Embryonic facial prominence (tissue), 1 donor: ENCODE measurements around the gene KCNH5.

ENCODE experiments used
- DNase-seq: peaks from one replicate; pipeline ENCODE4 v3.0.0-alpha.2; 2016; ENCODE audit errors: extremely low spot score

KCNH5 gene

DNA sequence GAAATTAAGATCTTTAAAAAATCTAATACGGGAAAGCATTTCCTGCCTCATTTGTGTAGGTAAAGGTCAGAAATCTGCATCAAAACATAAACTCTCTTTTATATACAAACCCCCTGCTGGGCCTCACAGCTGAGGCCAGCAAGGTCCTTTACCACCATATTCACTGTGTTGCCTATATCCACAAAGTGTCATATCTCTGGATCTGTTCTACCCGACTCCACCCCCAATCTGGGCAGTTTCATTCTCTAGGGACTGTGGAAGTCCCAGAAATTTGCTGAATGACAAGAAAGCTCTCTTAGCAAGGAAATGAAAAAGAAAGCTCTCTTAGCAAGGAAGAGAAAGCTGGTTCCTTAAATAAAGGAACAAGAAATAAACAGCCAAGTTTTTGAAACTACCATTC, 301.7 kb downstream of the KCNH5 start:
- no peak for DNase-seq

- no peak for DNase-seq
Observed at GRCh38 chr14:62743118-62743517, 302.1 kb downstream of the KCNH5 start.

DNA sequence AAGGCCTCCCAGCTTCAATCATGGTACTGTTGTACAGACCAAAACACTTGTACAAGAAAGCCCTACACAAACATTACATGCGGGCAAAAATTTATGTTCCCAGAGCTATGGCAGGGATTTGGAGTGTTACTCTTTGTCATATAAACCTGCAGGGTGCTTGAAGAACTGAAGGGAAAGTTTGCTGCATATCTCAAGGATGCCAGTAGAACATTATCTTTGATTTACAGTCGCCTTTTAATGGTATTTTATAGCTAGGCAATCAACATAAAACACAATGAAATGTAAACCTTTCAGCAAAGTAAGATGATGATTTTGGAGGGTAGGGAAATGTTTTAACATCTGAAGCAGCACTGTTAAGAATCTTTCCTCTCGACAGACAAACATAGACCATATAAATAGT, 305.6 kb downstream of the KCNH5 start:
- DNase-seq = no peak

DNA sequence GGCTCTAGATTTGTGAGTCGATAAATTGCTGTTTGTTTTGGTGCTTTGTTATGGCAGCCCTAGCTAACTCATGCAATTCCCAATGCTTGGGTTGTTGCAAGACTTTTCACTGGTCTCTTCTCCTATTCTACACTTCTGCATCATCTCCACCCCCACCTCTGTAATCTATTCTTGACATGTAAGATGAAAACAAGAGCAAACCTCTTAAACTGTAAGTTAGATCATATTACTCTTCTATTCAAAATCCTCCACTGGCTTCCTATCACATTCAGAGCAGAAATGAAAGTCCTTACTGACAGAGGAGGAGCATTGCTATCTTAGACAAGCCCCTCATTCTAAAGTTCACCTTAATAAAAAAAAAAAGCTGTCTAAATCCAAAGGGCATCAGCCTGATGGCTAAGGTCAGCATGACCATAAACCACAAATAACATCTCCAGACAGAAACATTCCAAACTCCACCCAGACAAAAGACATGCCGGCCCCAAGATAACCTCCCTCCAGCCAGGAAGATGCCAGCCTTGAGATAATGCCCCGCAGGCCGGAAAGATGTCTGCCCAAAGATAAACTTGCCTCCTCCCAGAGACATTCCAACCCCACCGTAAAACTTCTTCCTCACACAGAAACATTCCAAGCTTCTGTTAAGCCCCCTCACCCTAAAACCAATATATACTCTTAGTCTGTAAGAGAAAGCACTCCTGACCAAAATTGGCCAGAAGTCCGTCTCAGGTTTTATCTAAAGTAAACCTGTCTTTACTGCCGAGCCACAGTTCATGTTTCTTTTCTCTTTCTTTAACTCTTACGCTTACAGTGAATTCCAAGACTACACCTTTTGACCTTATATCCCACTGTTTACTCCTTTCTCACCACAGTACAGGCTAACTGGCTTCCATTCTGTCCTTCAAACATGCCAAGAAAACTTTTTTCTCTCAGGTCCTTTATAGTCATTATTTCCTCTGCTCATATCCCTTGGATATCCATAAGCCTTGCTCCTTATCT, 308.9 kb downstream of the KCNH5 start:
- DNase-seq = no peak

- no peak for DNase-seq
Observed at GRCh38 chr14:62734831-62735230, 310.4 kb downstream of the KCNH5 start.

DNA sequence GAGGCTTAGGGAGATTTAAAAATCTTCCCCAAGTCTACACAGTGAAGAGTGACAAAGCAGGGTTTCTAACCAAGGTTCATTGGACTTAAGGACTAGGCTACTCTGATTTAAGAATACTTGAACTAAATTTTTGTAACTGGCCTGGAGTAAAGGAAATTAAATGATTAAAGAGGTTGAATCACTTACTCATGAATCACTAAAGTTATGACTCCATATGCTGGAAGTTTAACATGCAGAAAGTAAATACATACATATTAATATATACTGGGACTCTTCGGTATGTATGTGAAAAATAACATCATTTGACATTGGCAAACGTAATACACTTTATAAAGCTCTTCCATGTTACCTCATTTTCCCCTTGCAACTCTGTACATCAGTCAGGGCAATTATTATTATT, 322.9 kb downstream of the KCNH5 start:
- no peak for DNase-seq

DNA sequence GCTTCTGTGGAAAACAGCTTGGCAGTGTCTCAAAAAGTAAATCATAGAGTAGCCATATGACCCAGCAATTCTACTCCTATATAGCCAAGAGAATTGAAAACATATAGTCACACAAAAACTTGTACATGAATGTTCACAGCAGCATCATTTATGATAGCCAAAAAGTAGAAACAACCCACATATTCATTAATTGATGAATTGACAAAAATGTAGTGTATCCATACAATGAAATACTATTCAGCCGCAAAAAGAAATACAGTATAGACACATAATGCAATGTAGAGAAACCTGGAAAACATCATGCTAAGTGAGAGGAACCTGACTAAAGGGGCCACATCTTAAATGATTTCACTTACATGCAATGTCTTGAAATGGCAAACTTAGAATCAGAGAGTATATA, 326.6 kb downstream of the KCNH5 start:
- no peak for DNase-seq

DNA sequence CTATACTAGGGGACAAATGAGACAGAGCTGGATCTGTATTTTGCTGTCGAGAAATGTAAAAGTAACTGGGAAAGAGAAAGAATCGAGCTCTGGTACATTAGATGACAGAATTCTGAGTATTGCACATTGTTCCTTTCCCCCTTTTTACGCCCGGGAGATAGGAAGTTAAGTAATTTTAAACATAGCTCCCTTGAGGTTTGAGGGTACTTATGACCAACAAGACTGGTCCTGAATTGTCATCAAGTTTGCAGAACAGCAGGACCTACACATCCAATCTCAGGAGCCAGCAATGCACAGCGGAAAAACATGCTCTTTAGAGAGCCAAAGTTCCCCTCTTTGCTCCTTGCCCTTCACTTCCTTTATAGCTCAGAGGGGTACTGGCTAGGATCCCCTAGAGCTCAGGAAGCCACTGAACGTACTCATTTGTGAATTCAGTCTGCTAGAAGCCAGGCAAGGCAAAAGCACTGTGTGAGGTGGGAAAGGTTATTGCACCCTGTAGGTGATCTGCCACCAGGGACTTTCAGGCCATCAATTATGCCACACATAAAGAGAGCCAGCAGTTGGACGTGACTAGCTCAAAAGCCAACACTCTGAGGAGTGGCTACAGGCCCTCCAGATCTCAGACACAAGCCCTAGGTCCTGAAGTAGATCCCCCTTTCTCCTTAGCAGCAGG, 333.8 kb downstream of the KCNH5 start:
- DNase-seq = no peak

- no peak for DNase-seq
Observed at GRCh38 chr14:62710811-62711210, 334.4 kb downstream of the KCNH5 start.

DNA sequence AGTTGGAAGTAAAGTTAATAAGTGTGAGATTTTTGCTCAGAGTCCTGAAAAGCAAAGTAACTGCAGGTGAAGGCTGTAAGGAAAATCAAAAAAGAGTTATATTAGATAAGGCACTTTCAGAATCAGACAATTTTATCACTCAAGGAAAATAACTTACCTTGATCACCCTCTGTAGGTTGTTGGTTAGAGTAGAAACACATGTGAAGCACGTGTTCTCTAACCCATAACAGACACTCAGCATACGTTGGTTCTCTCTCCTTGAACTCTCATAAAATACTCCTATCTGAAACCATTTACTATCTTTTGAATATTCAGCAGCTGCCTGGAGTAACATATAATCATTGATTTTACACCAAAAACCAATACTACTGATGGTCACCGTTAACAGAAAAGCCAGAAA, 335.5 kb downstream of the KCNH5 start:
- DNase-seq = no peak

DNA sequence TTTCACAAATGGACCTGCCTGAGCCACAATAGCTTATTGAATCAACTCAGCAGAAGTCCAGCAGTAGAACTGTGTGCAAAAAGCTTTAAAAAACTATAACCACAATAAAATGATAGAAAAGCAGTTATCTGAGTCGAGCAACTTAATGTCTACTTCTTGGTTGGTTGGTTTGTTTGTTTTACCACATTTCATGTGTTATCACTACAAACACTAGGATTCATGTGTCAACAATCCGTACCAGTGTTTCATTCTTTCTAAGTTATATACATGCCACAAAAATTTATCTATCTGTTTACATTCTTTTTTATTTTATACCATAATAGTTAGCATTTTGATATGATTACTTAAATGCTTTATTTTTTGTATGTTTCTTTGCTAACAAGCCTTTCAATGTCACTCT, 339.0 kb downstream of the KCNH5 start:
- DNase-seq = no peak

DNA sequence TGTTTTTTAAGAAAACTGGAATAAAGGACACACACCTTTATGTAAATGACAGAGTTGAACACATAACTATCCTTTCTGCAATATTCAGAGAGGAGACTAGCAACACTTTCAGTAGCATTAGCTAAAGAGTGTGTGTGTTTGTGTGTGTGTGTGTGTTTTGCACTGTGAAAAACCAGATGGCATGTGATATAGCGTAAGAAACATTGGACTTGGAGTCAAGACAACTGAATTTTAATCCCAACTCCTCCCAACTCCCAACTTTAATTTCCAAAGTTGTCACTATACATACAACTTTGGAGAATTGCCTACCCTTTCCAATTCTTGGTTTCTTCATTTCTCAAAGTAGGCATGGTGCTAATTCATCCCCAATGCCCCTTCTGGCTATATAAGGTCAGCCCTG, 347.8 kb downstream of the KCNH5 start:
- no peak for DNase-seq

GRCh38 chr14:62696929-62697328, 348.3 kb downstream of the KCNH5 start:
- DNase-seq = no peak

DNA sequence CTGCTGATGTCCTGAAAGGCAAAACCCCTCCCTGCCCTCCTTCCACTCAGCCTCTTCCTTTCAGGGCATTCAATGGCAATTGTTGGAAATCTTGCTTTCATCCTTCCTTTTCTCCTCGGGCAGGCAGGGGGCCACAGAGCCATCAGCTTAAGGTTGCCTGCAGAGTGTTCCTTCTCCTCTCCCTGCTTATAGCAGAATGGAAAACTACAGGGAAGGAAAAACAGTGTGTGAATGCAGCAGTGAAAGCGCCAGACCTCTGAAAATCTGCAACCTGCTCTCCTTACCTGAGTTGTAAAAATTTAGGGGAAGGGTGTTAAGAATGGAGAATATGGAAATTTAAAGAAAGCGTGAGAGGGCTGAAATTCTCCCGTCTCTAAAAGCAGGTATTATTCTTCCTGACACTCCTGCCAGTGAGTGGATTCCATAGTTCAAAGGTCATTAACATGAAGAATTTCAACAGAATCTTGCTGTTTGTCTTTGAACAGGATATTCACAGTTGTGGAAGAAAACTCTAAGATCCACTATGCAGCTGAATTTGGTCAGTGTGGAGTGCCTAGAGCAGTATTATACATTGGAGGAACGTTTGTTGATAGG, 348.8 kb downstream of the KCNH5 start:
- no peak for DNase-seq

DNA sequence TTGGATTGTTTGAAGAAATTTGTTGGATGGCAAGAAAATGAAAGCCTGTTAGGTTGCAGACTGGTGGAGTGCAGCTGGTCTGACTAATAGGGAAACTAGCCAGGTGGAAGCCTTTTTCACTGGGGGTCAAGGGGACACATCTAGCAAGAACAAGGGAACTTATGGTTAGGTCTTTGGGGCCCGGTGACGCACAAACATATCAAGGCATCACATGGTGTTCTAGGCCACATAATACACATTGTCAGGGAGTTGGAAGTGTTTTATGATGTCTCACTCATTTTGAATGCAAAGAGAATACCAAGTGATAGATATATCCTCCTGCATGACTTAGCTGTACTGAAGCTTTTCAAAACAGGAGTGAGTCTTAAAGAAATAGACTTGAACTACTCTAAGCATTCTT, 351.2 kb downstream of the KCNH5 start:
- no peak for DNase-seq

DNA sequence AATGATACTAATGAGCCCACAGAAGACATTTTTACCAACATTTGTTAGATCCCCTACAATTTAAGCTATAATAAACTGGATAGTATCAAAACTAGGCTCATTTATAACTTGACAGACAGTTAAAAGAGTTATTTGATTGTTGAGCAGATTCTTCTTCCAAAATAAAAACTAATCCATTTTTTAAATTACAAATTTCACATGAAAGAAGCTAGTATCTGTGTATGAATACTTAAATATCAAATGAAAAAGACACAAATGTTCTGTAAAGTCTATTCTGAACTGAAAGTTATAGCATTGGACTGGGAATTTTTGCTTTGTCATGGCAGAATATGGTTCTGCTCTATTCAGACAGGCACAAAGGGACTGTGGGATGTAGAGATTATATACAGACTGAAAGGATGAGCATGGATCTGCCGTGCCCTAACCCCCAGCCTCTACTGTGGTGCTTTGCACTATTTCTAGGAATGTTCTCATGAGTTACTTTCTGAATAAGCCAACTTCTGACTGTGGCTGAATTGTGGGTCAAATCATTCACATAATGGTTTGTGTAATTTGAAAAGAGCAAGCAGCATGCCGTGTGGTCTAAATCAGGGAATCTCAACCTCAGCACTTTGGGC, 352.7 kb downstream of the KCNH5 start:
- no peak for DNase-seq

GRCh38 chr14:62691647-62692489, 353.4 kb downstream of the KCNH5 start:
- DNase-seq = peak; percentile 37

DNA sequence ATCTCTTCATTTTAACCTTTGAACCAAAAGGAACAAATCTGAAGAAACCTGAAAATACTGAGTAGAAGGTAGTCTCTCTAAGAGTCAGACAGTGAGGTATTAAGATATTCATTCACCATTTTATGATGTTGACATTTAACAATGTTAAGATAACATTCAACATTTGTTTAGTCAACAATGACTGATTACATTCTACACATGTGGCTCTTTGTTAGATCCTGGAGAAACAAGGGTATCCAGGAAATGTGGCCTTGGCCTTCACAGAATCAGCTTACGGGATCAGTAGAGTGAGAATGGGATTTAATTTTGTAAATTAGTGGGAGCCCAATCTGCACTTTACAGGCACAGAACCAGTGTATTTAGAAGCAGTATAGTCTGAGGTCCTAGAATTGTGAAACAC, 355.5 kb downstream of the KCNH5 start:
- no peak for DNase-seq

GRCh38 chr14:62687818-62688217, 357.4 kb downstream of the KCNH5 start:
- no peak for DNase-seq

GRCh38 chr14:62684376-62684775, 360.9 kb downstream of the KCNH5 start:
- no peak for DNase-seq

DNA sequence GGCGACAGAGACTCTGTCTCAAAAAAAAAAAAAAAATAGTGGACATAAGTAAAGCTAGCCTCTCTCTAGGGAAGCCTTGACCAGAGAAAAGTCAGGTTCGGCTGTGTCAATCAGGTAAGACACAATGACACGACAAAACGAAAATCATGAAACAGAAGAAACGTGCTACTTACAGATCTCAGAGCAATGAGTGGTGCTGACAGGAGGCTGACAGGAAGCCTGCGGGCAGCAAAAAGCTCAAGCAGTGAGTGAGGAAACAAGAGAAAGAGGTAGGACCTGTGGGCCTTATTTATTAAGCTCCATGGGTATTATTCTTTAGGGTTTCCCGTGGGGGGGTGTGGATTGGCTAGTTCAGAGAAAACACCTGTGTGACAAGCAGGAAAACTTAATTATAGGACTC, 363.1 kb downstream of the KCNH5 start:
- no peak for DNase-seq
